Lung (tissue), 12 donors: Measurements from ENCODE around the gene SALL3. TPM values are rescaled to one million over a fixed set of nuclear protein-coding genes. Genes with fewer than 3 reads are reported as not detected.

Source experiments
- ATAC-seq: fragments of 200-7000 bp; cut with Tn5 transposase; one replicate; pipeline ENCODE4 v1.9.1; 2020; ENCODE audit warnings: moderate number of reproducible peaks; ENCODE audit not compliant: insufficient read depth, low FRiP score
- DNase-seq, 3 donors: peaks; one replicate each; pipeline ENCODE4 v3.0.0-alpha.2; 2013 to 2017
- H3K27ac ChIP-seq, 2 donors: one replicate each; pipeline ENCODE4 v1.5.1; 2013; ENCODE audit warnings: mild to moderate bottlenecking in 2 of 2, moderate library complexity in 2 of 2, control low read depth in 1 of 2, inconsistent platforms in 1 of 2, low read depth in 1 of 2, low read length in 1 of 2
- H3K27me3 ChIP-seq, 3 donors: one replicate each; pipeline ENCODE4 v1.5.1; 2013; ENCODE audit warnings: low read length in 2 of 3; ENCODE audit not compliant: control insufficient read depth in 3 of 3, insufficient read depth in 3 of 3
- H3K36me3 ChIP-seq, 4 donors: one replicate each; pipeline ENCODE4 v1.5.1; 2013; ENCODE audit warnings: low read length in 4 of 4, mild to moderate bottlenecking in 1 of 4, moderate library complexity in 1 of 4; ENCODE audit not compliant: control insufficient read depth in 4 of 4, insufficient read depth in 4 of 4
- H3K4me1 ChIP-seq, 5 donors: one replicate each; pipeline ENCODE4 v1.5.1; 2013; ENCODE audit warnings: low read length in 5 of 5, mild to moderate bottlenecking in 2 of 5, moderate library complexity in 1 of 5; ENCODE audit not compliant: control insufficient read depth in 5 of 5, insufficient read depth in 5 of 5
- H3K4me3 ChIP-seq: one replicate; pipeline ENCODE4 v1.5.1; 2013; ENCODE audit warnings: mild to moderate bottlenecking, control low read depth, moderate library complexity
- H3K9ac ChIP-seq, 2 donors: one replicate each; pipeline ENCODE4 v1.5.1; 2013; ENCODE audit warnings: low read length in 2 of 2, control low read depth in 1 of 2; ENCODE audit not compliant: insufficient read depth in 1 of 2
- H3K9me3 ChIP-seq, 4 donors: one replicate each; pipeline ENCODE4 v1.5.1; 2013; ENCODE audit warnings: low read length in 3 of 4, mild to moderate bottlenecking in 1 of 4, moderate library complexity in 1 of 4; ENCODE audit not compliant: control insufficient read depth in 4 of 4, insufficient read depth in 3 of 4
- WGBS, 2 donors: extraction: QIAGEN DNeasy Blood & Tissue Kit; methylation state at CpG; one replicate each; pipeline ENCODE4 v1.1.7; 2013; 5-methylcytosine and 5-hydroxymethylcytosine counted together
- polyA plus RNA-seq, 2 donors: library from polyadenylated mRNA; stranded (reverse); fragments of 200-250 nt; gene quantifications; one replicate each; pipeline ENCODE4 v1.2.1, GENCODE V29; 2013
- total RNA-seq, 2 donors: library from RNA; depleted of rRNA in 1 of 2; stranded (reverse); fragments of >200 nt in 1 of 2; gene quantifications; one replicate each; pipeline ENCODE4 v1.2.1, GENCODE V29; 2014 to 2021
- TF ChIP-seq, protein P1 (sequence below): IDR thresholded peaks from 2 replicates; pipeline ENCODE4 v1.5.1; 2012; ENCODE audit warnings: mild to moderate bottlenecking; ENCODE audit errors: control extremely low read depth, extremely low read depth
- donor health status: control.
- donor health status: control.
- donor health status: Bipolar disorder and iron deficiency.
- donor health status: healthy.
- donor health status: DM: yes; HTN: yes; CAD: no.

Gene SALL3
- total and polyA plus RNA-seq, 4 donors = 0.28 TPM; not detected in 3

DNA sequence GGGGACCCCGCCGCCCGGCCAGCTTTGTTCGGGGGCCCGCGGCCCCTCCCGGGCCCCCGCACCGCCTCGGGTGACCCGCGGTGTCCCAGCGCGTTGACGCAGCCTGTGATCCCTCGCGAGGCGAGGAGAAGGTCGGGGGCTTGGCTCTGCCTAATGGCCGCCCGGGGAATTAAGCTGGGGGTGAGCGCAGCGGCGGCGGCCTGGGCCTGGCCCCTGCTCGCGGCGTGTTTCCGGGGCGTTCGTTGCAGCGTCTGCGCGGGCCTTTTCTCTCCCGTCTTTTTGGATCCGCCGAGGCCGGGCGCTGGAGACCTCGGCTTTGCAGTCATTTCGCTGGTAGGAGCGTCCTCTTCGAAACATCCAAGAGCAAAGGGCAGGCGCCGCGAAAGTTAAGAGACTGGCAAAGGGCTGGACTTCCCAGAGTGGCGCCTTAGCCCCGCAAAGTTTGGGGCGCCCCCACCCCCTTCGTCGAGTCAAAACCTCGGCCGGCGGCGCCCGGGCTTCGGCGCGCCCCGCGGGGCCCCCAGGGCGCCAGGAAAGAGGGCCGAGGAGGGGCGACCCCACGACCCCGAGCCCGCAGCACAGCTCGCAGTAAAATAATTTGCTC lies 1.3 kb downstream of the SALL3 start:
- Histone ChIP-seq H3K36me3 (no peaks in the 10 kb centered on the region), H3K9ac (no peak overlapping the region), H3K27ac (no peak overlapping the region), H3K9me3 (peaks cover 0 to 5% (median 0%) of the 10 kb centered on the region in 4 donors), H3K4me1 (peaks cover 0 to 15% (median 5%) of the 10 kb centered on the region in 5 donors), H3K27me3 (peaks cover 38 to 73% (median 71%) of the 10 kb centered on the region in 3 donors), H3K4me3 (no peak overlapping the region)
- DNase-seq (no peak), ATAC-seq (no peak)
- 2 to 3% methylated on average over 56 to 68 of the region's 68 CpGs for WGBS, 2 donors
- TF ChIP-seq, protein P1, sequence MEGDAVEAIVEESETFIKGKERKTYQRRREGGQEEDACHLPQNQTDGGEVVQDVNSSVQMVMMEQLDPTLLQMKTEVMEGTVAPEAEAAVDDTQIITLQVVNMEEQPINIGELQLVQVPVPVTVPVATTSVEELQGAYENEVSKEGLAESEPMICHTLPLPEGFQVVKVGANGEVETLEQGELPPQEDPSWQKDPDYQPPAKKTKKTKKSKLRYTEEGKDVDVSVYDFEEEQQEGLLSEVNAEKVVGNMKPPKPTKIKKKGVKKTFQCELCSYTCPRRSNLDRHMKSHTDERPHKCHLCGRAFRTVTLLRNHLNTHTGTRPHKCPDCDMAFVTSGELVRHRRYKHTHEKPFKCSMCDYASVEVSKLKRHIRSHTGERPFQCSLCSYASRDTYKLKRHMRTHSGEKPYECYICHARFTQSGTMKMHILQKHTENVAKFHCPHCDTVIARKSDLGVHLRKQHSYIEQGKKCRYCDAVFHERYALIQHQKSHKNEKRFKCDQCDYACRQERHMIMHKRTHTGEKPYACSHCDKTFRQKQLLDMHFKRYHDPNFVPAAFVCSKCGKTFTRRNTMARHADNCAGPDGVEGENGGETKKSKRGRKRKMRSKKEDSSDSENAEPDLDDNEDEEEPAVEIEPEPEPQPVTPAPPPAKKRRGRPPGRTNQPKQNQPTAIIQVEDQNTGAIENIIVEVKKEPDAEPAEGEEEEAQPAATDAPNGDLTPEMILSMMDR = no peak

DNA sequence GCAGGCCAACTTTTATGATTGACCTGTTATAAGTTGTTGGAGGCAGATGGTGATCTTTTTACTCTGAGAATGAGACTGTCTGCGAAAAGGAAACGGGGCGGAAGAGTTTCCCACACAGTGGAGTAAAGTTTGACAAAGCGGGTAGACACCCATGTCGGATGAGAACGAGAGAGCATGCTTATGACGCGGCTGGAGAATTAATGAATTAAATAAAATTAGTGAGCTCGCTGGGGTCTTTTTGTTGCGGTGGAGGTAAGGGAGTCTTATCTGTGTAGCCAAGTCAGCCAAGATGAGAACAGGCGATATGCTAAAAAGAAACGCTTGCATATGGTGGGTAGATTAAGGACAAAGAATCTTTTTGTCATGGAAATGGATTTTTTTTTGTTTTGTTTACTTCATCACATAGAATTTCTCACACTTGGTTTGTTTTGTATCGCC lies 1.8 kb downstream of the SALL3 start:
- TF ChIP-seq, protein P1 = no peak
- Histone ChIP-seq H3K27ac (no peak overlapping the region), H3K4me3 (no peak overlapping the region), H3K9me3 (peaks cover 0 to 5% (median 0%) of the 10 kb centered on the region in 4 donors), H3K9ac (no peak overlapping the region), H3K36me3 (no peaks in the 10 kb centered on the region), H3K4me1 (peaks cover 0 to 15% (median 5%) of the 10 kb centered on the region in 5 donors), H3K27me3 (peaks cover 38 to 73% (median 71%) of the 10 kb centered on the region in 3 donors)
- ATAC-seq (no peak), DNase-seq (no peak)
- 8 to 15% methylated on average over 13 of the region's 13 CpGs for WGBS, 2 donors

DNA sequence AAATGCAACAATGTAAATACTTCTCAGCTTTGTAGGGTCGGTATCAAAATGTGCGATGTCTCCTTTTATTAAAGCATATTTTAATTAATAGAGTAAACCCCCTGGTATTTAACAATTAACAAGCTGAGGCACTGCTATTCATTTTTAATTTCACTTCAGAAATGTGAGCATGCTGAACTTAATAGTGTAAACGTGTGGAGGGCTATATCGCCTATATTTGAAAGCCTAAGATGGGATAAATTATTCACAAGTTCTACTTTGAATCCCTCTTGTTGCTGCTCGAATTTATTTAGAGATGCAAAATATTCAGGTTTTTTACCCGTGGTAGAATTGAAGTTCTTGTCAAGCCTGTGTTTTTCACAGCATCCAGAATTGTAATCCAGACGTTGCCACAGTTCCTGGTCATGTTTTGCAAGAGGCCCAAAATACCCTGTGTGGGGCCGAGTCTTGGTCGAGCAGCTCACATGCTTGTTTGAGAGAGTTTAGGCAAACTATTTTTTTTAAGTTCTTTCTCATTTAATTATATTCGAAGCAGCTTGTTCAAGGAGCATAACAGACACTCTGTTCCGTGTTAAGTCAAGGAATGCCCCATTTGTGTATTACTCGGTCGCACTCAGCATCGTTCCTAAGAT lies 2.5 kb downstream of the SALL3 start:
- WGBS, 2 donors = 7 to 10% methylated on average over 14 of the region's 14 CpGs
- no peak for DNase-seq
- TF ChIP-seq, protein P1 = no peak
- peaks cover 0 to 3% (median 0%) of the 10 kb centered on the region in 4 donors for H3K9me3 ChIP-seq
- no peak overlapping the region for H3K4me3 ChIP-seq
- no peak overlapping the region for H3K9ac ChIP-seq
- H3K36me3 ChIP-seq = no peaks in the 10 kb centered on the region
- H3K27ac ChIP-seq = no peak overlapping the region
- ATAC-seq = no peak
- H3K4me1 ChIP-seq = peaks cover 0 to 15% (median 5%) of the 10 kb centered on the region in 5 donors
- H3K27me3 ChIP-seq = peaks cover 38 to 72% (median 70%) of the 10 kb centered on the region in 3 donors
